Gastroesophageal sphincter (tissue), 3 donors: ENCODE results near the gene KRTAP10-12.

ENCODE experiments used
- CTCF ChIP-seq, 4 experiments: fragments of 200-600 bp in 2 of 4; fragments of 450-650 bp in 2 of 4; sonication (generic) in 1 of 4; IDR thresholded peaks; one replicate each; pipeline ENCODE4 v1.5.1; 2017 to 2019; ENCODE audit warnings: antibody characterized with exemption in 4 of 4, mild to moderate bottlenecking in 2 of 4, moderate library complexity in 2 of 4
- EP300 ChIP-seq: sonication (generic); formaldehyde crosslinking; IDR thresholded peaks from one replicate; pipeline ENCODE4 v1.6.1; 2017; ENCODE audit warnings: antibody characterized with exemption, mild to moderate bottlenecking
- POLR2A ChIP-seq, 2 donors: fragments of 450-650 bp; IDR thresholded peaks; one replicate each; pipeline ENCODE4 v1.6.1; 2017; ENCODE audit warnings: antibody characterized with exemption in 2 of 2, mild to moderate bottlenecking in 2 of 2, moderate library complexity in 1 of 2

- TF ChIP-seq CTCF (IDR thresholded peaks at IDR 0.05) = no peak
- no peak for TF ChIP-seq POLR2A (IDR thresholded peaks at IDR 0.05)
- no peak for TF ChIP-seq EP300
These were observed 32.5 kb downstream of the KRTAP10-12 start for GRCh38 chr21:44729336-44730027.
